GM12891 (cell line): ENCODE data around the gene TMEM86A.

Experiments used
- POLR2A ChIP-seq: IDR thresholded peaks from 2 replicates; pipeline ENCODE4 v1.6.1; 2011; ENCODE audit warnings: low read depth, low read length, control low read depth
- SPI1 ChIP-seq: IDR thresholded peaks from 2 replicates; pipeline ENCODE4 v1.6.1; 2011; ENCODE audit warnings: low read depth, low read length, control low read depth

DNA sequence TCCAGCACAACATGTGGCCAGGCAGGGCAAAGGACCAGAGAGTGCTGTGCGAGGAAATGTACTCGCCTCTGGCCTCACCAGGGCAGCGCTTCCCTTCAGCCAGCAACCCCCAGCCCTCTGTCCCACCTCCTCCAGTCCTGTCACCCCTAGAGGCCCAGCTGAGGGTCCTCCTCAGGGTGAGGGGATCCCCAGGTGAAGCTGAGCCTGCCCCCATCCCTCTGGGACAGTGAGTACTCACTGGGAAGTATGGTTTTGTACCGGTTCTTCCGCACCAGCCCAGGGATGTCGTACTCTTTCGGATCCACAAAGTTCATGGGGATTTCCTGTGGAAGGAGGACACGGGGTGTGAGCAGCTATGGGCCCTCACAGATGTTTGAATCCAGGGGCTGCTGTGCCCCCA lies 39.1 kb downstream of the TMEM86A start:
- no peak for TF ChIP-seq POLR2A
- TF ChIP-seq SPI1, result no peak
